ENCODE results near the gene SLC16A2. TPM values are rescaled to one million over a fixed set of nuclear protein-coding genes. Genes with fewer than 3 reads are reported as not detected.

Gene SLC16A2
- 23.2 TPM for total RNA-seq

DNA sequence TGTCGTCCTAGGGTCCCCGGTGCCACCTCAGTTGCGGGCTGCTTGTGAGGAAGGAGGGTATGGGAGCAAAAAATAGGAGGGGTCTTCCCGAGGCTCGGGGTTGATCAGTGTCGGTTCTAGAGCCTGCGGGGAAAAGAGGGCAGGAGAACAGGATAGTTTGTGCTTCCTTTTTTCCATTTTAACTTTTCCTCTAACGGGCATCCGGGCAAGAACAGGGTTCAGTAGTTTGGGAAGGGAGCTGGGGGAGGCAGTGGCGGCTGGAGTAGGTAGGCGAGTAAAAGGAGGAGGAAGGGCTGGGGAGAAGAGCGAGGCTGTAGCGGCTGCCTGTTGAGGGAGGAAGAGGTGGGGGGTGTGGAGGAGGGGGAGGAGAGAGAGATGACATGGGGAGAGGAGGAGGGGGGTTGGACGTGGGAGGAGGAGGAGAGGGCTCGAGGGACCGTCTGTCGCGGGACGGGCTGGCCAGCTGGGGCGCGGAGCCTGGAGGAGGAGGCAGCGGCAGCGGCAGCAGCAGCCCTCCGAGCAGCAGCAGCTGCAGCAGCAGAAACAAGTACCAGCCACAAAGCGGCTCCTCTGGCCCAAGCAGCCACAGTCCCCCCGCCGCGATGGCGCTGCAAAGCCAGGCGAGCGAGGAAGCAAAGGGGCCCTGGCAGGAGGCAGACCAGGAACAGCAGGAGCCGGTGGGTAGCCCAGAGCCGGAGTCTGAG, at the start of gene SLC16A2:
Gene SLC16A2 (plus strand): TSS at position 458 of the 704 bp plus-strand sequence. CDS start 145 bp downstream, at position 603.
- DNase-seq (ENCODE audit: low spot score), result peak; percentile 62

DNA sequence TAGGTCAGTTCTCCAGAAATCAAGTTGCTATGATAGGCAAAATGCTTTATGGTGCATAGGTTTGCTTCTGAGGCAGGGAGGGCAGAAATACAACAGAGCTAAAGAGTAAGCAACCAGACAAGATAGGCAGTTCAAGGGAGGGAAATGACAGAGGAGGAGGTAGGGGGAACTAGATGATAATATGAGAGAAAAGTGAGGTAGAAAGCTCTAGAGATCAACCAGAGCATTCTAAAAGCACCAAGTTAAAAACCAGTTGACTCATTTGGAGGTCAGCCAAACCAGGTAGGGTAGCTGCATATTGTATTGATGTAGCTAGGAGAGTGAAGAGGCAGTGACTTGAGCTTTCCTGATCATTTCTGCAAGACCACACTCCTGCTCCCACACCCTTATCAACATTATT, 49.0 kb upstream of the SLC16A2 start:
- DNase-seq (ENCODE audit: low spot score), result no peak

DNA sequence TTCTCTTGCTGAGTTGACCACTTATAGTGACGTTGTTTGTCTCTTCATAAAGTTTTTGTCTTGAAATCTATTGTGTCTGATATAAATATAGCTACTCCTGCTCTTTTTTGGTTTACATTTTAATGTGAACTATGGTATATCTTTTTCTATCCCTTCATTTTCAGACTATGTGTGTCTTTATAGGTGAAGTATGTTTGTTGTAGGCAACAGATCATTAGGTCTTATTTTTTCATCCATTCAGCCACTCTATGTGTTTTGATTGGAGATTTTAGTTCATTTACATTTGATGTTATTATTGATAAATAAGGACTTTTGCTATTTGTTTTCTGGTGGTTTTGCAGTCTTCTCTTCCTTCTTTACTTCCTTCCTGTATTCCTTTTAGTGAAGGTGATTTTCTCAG, 44.0 kb upstream of the SLC16A2 start:
- no peak for DNase-seq (ENCODE audit: low spot score)

DNA sequence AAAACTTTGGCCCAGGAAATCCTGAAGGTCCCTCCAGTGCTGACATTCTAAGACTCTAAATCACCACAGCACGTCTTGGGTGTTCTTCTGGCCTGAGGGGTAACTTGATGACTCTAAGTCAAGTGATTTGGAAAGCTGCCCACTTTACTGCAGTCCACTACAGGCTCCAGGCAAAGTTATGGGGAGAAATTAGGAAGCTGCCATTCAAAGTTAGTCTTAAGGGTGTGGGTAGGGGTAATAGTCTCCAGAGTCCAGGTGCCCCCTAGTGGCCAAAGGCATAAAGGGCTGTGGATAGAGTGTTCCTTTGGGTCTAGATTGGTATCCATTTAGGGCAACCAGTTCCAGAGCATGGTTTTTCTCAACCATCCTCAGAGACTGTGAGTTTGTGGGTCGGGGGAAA, 38.7 kb upstream of the SLC16A2 start:
- DNase-seq (ENCODE audit: low spot score), result peak; percentile 64

DNA sequence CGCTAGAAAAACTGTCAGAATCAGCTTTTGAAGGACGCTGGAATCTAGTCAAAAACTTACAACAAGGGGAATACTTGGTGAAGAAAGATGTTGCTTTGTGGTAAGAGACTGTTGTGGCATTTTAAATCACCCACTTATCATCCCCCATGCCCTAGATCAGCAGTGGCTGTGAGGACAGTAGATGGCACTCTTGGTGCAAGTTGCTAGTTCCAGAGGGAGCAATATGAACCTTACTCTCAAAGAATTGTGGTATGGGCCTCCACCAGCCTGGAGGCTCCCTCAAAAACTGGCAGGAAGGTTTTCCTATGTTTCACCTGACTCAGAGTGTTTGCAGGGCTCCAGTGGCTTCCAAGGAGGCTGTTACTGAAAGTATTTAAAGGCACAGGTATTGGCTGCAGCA, 37.7 kb upstream of the SLC16A2 start:
- DNase-seq (ENCODE audit: low spot score), result peak; percentile 25

DNA sequence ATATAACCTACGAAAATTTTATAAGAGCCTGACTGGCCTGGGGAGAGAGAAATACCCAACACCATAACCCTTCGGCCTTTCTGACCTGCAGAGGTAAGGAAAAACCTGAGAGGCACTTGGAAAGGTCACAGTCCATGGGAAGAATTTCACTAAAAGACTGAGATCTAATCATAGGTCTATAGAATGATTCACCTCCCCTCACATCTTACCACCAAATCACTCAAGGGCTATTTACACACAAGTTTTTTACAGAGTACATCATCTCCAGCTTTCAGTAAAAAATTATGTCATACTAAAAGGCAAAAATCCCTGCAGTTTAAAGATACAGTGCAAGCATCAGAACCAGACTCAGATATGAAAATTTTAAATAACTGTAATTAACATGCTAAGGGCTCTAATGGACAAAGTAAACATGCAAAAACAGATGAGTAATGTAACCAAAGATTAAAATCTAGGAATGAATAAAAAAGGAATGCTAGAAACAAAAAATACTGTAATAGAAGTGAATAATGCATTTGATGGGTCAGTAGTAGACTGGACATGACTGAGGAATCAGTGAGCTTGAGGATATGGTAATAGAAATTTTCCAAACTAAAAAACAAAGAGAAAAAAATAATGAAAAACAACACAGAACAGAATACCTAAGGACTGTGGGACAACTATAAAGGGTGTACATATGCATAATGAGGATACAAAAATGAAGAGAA, 32.1 kb upstream of the SLC16A2 start:
- no peak for DNase-seq (ENCODE audit: low spot score)

DNA sequence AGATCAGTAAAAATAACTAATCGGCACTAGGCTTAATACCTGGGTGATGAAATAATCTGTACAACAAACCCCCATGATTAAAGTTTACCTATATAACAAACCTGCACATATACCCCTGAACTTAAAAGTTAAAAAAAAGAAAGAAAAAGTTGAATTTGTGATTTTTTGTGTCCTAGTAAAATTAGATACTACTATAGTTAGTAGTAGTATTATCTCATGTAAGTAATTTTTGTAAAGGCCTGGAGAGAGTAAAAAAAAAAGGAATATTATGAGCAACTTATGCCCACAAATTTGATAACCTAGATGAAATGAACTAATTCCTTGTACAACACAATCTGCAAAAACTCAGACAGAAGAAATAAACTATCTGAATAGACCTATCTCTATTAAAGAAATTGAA, 25.7 kb upstream of the SLC16A2 start:
- DNase-seq (ENCODE audit: low spot score), result no peak

DNA sequence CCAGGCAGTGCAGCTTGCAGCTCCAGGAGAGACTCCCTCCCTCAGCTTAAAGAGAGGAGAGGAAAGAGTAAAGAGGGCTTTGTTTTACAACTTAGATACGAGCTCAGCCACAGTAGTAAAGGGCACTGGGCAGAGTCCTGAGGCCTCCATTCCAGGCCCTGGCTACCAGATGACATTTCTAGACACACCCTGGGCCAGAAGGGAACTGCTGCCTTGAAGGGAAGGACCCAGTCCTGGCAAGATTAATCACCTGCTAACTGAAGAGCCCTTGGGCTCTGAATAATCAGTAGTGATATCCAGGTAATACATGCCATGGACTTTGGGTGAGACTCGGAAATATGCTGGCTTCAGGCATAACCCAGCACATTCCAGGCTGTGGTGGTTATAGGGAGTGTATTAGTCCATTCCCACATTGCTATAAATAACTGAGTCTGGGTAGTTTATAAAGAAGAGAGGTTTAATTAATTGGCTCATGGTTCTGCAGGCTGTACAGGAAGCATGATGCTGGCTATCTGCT, 15.3 kb upstream of the SLC16A2 start:
- no peak for DNase-seq (ENCODE audit: low spot score)

DNA sequence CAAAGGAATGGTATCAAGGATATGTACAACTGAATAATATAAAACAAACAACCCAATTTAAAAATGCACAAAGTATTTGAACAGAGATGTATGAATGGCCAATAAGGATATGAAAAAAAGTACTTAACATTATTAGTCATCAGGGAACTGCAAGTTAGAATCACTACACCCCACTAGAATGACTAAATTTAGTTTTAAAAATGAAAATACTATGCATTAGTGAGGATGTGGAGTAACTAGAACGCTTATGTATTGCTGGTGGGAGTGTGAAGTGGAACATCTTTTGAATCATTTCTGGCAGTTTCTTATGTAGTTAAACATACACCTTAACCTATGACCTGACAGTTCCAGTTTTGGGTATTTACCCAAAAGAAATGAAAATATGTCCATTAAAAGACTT, 13.0 kb upstream of the SLC16A2 start:
- no peak for DNase-seq (ENCODE audit: low spot score)

DNA sequence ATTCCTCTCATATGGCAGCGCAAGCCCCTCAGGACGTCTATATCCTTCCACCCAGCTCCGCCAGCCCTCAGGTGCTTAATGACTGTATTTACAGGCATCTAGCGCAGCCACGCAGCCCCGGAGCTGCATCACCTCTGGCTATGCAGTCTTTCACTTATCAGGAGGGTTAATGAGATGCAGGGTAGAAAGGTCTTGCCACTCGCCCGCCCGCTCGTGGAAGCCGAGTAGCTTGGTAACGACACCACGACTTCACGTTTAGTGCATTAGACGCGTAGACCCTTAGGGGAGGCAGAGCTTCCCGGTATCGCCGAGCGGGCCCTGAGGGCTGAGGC, 1.5 kb upstream of the SLC16A2 start:
- DNase-seq (ENCODE audit: low spot score), result no peak

DNA sequence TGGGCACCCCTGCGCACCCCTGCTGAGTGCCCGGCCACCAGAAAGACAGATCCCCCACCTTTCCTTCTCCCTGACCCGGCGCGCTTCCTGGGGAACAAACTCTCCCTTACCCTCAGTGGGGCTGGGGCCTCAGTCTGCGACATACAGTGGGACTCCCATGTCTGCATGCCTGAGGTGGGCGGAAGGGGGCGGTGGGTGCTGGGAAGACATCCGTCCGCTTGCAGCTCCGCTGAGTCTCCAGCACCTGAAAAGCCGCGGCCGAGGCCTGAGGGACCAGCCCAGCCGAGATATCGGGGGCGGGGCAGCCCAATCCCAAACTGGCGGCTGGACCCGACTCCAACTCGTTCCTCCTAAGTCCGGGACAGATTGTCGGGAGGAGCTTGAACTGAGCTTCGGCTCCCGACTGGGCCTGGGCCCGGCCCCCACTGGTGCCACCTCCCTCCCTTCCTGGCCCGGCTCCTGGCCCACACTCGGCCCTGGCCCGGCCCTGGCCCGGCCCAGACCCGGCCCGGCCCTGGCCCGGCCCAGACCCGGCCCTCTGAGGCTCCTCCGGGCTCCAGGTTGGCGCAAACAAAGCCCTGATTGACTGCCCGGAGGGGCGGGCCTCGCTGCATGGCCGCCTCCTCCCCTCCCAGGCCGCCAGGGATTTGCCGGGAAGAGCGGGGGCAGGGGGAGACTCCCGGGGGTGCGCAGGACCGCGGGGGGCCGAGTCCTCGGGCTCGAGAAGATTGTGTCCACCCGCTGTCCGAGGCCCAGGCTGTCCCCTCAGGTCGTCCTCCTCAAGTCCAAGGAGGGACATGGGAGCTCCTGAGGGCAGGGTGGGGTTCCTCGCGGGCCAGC, 877 bp upstream of the SLC16A2 start:
- DNase-seq (ENCODE audit: low spot score), result peak; percentile 58

DNA sequence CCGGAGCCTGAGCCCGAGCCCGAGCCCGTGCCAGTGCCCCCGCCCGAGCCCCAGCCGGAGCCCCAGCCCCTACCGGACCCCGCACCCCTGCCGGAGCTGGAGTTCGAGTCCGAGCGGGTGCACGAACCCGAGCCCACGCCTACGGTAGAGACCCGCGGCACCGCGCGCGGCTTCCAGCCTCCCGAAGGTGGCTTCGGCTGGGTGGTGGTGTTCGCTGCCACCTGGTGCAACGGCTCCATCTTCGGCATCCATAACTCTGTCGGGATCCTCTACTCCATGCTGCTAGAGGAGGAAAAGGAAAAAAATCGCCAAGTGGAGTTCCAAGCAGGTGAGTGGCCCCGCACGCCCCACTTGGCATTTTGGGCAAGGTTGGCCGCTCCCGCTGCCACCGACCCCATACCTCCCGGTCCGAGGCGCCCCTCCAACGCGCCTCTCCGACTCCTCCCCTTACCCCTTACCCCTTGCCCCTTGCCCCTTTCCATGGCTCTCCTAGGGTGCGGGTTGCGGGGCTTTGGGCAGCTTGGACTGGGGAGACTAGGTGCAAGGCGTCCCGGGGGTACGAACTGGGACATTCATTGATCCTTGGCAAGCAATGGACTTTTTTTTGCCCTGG, 553 bp downstream of the SLC16A2 start:
- no peak for DNase-seq (ENCODE audit: low spot score)

DNA sequence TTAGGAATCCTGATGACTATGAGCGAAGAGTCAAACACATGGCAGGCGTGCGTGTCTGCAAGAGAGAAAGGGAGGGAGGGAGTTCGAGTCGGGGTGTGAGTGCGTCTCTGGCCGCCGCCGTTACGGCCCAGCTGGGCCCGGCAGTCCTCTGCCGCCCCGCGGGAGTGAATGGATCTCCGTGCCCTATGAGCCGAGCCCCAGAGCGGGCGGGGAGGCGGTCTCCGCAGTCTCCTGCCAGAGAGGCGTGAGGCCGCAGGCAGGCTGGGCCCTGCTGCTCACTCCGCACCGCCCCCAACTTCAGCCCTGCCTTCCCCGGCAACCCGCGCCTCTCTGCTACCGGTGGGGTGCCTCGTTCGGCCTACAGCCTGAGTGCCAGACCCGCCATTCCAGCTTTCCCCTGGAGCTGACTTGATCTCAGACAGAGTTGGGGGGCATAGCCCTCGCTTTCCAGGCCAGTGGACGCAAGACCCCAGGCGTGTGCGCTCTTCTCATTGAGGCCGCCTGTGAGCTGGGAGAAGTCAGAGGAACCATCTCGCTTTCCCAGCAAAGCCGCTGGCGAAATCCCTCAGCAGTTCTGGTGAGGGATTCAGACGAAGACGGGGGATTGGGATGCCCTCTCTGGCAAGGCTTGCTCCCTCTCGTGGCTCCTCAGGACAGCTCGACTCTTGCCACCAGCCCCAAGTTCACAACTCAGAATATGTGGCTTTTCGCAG, 1.4 kb downstream of the SLC16A2 start:
- peak; percentile 48 for DNase-seq (ENCODE audit: low spot score)

DNA sequence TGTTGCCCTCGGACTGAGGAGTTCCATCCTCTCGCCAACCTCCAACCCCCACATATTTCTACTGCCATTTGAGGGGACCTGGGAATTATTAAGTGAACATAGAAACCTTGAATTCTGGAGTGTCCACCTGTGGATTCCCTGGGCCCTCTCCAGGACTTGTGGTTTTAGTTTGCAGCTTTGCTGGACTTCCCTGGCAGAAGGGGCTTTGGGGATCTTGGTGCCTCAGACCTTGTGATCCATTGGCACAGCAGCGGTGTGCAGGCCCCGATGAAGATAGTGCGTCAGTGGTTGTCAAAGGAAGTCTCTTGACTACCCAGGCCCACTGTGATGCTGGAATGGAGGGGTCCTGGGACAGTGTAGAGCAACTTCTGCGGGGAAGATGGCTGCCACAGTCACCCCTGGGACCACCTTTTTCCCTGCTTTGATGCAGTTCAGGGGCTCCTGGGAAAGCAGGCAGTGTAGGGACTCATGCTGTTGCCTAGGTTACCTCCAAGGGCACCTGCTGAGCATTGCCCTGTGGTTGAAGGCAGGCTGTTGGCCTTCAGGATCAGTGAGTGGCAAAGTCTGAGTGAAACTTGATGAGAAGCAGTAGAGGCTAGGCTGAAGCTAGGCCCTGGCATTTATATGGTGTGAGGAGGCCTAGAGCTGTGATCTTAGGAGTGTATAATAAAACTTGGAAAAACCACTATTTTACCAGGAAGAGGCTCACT, 2.2 kb downstream of the SLC16A2 start:
- DNase-seq (ENCODE audit: low spot score), result no peak

DNA sequence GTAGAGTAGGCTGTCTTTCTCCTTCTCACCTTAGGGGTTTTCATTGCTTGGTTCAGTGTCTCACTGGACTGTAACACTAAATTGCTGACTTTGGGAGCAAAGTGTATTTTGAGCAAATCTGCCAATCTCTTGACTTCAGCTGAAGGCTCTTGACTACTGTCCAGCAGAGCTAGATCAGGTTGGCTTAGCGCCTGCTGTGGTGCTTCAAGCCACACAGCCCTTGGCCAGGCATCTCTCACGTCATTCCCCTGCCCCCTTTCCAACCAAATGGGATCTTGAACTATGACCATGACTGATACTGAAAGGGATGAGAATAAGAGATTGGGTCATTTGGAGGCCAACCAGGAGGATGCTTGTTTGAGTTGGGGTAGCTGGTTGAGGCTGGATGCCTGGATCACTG, 4.8 kb downstream of the SLC16A2 start:
- no peak for DNase-seq (ENCODE audit: low spot score)

DNA sequence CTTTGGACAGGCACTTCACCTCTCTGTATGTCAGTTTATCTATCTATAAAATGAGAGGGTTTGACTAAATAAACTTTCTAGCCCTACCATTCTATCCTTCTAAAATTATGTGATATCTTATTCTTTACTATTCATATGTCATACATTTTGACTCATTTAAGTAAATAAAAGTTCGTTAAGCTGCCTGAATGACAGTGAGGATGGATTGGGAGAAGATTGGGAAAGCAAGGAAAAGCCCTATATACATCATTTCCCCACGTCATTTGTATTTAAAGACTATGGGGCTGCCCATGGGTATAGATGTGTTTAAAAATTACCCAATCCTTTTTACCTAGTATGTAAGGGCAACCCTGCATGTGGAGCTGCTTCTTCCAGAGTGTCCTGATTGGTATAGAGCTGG, 5.3 kb downstream of the SLC16A2 start:
- DNase-seq (ENCODE audit: low spot score), result no peak

DNA sequence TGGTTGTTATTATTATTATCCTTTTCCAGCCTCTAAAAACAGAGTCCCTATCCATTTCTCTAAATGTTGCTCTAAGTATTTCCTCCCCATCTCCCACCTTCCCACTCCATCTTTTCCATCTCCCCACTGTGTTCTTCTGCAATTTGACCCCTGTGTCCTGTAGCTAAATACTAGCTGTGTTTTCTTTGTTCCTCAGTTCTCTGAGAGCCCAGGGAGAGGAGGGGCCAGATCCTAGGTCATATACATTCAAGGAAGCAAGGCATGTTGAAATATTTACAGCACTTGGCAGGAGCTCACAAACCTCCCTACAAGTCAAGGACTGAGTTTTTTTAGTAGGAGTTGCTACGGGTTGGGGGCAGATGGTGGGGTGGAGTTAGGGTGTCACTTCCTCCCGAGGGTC, 10.5 kb downstream of the SLC16A2 start:
- DNase-seq (ENCODE audit: low spot score), result no peak

DNA sequence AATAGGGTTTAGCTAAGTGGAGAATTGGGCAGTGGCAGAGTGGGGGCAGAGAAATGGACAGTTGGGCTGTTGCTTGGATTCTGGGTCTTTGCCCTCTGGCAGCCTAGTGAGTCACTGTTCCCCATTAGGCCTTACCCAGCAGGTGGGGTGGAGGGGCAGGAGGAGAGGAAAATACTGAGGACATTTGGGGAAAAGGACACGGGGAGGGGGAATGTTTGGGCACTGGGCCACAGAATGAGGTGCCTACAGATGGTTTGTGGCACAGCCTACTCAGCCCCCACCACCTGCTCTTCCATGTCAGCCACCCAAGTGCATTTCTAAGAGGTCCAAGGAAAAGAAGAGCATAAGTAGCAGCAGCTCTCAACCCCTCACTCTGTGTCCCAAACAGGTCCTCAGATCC, 13.0 kb downstream of the SLC16A2 start:
- DNase-seq (ENCODE audit: low spot score), result no peak

DNA sequence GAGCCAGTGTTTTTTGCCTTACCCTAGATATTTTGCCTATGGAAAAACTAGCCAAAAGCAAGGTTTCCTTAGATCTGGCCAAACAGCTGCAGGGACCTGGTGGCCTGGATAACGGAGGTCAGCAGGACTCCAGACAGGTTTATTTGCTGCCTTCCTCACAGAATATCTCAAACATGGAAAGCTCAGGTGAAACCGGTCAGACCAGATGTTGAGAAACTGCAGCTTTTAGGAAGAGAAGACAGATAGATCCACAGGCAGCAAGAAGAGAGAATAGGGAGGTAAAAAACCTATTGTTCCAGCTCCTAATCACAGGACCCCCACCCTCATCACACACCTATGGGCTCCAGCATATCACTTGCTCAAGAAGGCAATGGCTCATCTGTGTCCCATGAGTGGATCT, 16.2 kb downstream of the SLC16A2 start:
- no peak for DNase-seq (ENCODE audit: low spot score)

DNA sequence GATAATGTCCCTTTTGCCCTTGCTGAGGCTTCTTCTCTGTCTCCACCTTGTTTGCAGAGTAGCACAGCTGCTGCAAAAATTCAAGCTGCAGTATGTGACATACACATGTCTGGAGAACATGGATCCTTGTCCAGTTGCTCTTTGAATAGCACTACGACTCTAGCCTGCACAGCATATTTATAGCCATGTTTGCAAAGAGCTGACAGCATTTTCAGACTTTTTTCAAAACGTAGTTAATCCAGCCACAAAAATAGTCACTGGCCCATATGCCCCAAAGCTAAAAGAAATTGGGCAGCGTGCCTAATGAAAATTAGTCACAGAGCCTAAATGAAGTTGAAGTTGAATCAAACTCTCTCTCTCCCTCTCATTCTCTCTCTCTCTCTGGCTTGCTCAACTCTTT, 17.5 kb downstream of the SLC16A2 start:
- DNase-seq (ENCODE audit: low spot score), result no peak

DNA sequence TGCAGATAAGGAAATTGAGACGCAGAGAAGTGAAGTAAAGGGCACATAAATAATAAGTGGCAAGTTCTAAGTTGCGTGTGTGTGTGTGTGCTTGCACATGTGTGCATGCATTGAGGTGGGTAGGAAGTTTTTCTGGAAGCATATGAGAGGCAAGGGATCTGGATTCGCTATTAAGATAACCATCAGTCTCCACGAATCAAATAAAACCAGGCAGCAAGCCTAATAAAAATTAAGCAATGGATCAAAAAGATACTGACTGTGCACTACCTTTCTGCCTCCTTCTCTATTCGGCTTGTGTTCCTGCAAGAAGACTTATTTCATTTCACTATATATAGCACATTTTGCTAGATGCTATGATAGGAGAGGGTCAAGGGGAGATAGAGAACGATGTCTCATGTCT, 23.8 kb downstream of the SLC16A2 start:
- DNase-seq (ENCODE audit: low spot score), result no peak
